Measurements from ENCODE around the gene CSNK1G1.
A peak's percentile ranks its signal among the peaks of the same experiment; 100 is the strongest.

CSNK1G1 gene

DNA sequence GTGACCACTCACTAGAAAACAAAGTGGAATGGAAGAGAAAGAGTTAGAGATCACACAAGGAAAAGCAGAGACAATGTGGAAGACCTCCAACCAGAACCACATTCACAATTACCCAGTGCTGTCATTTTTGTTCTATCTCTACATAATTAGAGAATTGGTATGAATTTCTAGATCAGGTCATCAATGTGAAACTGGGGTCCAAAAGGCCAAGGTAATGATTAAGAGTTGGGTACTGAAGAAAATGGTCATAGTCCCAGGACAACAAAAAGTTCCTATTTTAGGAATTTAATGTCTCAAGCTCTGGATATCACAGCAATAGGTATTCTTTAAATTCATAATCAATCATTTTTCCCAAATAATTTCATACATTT is 108.5 kb downstream of the CSNK1G1 start:
- H3K4me3 ChIP-seq (replicated peaks in 1 of 2; ENCODE audit: low read depth in 2 of 2, low read length in 2 of 2): no peak overlapping the region
- TF ChIP-seq, protein P1, sequence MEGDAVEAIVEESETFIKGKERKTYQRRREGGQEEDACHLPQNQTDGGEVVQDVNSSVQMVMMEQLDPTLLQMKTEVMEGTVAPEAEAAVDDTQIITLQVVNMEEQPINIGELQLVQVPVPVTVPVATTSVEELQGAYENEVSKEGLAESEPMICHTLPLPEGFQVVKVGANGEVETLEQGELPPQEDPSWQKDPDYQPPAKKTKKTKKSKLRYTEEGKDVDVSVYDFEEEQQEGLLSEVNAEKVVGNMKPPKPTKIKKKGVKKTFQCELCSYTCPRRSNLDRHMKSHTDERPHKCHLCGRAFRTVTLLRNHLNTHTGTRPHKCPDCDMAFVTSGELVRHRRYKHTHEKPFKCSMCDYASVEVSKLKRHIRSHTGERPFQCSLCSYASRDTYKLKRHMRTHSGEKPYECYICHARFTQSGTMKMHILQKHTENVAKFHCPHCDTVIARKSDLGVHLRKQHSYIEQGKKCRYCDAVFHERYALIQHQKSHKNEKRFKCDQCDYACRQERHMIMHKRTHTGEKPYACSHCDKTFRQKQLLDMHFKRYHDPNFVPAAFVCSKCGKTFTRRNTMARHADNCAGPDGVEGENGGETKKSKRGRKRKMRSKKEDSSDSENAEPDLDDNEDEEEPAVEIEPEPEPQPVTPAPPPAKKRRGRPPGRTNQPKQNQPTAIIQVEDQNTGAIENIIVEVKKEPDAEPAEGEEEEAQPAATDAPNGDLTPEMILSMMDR (IDR thresholded peaks at IDR 0.05; ENCODE audit: low read depth, low read length): no peak
- DNase-seq (ENCODE audit: low read depth in 2 of 2): no peak

DNA sequence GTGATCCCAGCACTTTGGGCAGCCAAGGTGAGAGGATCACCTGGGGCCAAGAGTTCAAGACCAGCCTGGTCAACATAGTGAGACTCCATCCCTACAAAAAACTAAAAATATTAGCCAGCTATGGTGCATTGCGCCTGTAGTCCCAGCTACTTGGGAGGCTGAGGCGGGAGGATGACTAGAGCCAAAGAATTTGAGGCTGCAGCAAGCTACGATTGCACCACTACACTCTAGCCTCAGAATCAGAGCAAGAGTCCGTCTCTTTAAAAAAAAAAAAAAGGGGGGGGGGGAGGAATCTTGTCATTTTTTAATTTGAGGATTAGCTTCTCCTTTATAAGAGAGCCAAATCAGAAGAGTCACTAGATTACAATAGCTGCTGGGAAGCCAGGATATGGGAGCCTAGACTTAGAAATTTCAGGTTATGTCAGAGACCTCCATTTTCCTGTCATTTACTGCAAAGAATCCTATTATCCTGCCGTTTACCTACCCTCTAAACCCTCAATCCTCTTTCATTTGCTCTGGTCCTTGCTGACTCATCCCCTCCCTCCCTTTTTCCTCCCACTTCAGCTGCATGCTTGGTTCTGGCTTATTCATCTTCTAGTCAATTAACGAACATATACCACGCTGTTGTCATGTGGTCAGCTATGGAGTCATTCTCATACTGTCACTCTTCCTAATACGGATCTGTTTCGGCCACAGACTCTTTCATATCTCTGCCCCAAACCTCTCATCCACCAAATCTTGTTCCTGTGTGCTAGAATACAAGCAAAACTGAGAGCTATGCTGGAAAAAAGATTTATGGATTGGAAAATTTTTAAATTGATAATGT is 109.4 kb downstream of the CSNK1G1 start:
- H3K4me3 ChIP-seq (replicated peaks in 1 of 2; ENCODE audit: low read depth in 2 of 2, low read length in 2 of 2): no peak overlapping the region
- DNase-seq (ENCODE audit: low read depth in 2 of 2): peak; percentile 81 to 93
- TF ChIP-seq, protein P1 (IDR thresholded peaks at IDR 0.05; ENCODE audit: low read depth, low read length): no peak

DNA sequence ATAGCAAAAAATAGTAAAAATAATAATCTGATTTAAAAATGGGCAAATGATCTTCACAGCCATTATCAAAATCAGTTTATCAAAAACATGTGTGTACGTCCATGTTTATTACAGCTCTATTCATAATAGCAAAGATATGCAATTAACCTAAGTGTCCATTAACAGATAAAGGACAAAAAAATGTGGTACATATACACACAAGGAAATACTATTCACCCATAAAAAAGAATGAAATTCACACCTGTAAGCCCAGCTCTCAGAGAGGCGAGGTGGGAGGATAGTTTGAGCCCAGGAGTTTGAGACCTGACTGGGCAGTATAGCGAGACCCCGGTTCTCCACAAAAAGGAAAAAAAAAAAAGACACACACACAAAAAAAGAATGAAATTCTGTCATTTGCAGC is 110.6 kb downstream of the CSNK1G1 start:
- TF ChIP-seq, protein P1 (IDR thresholded peaks at IDR 0.05; ENCODE audit: low read depth, low read length): no peak
- no peak overlapping the region for H3K4me3 ChIP-seq (replicated peaks in 1 of 2; ENCODE audit: low read depth in 2 of 2, low read length in 2 of 2)
- no peak for DNase-seq (ENCODE audit: low read depth in 2 of 2)

DNA sequence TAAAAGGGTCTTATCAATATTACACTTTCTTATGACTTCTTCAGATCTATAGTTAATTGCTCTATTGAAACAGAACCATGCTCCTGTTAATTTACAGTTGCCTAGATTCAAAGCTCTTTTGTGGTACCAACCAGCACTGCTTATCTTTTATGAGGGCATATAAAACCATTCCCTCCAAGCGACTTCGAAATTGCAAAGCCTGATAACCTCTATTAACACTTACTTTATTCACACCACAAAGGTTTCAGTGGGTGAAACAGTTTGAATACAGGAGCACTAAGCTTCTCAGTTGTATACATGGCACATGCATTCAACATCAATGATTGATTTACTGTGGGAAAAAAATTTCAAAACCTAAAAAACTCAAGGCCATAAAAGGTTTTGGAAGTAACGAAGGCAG is 118.3 kb downstream of the CSNK1G1 start:
- TF ChIP-seq, protein P1 (IDR thresholded peaks at IDR 0.05; ENCODE audit: low read depth, low read length): no peak
- no peak overlapping the region for H3K4me3 ChIP-seq (replicated peaks in 1 of 2; ENCODE audit: low read depth in 2 of 2, low read length in 2 of 2)
- no peak for DNase-seq (ENCODE audit: low read depth in 2 of 2)

DNA sequence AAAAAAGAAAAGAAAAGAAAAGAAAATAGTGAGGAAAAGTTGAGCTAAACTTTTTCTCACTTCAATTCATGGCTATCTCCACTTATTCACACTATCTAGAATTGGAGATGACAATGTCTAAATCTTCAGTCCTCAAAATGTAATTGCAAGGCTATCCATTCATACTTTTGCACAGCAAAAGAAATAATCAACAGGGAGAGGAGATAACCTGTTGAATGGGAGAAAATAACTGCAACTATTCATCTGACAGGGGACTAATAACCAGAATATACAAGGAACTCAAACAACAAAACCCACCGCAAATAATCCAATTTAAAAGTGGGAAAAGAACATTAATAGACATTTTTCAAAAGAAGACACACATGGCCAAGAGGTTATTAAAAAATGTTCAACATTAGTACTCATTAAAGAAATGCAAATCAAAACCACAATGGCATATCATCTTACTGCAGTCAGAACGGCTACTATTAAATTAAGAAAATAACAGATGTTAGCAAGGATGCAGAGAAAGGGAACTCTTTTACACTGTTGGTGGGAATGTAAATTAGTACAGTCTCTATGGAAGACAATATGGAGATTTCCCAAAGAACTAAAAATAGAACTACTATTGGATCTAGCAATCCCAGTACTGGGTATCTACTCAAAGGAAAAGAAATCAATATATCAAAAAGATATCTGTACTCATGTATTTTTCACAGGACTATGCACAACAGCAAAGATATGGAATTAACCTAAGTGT is 119.6 kb downstream of the CSNK1G1 start:
- DNase-seq (ENCODE audit: low read depth in 2 of 2): no peak
- H3K4me3 ChIP-seq (replicated peaks in 1 of 2; ENCODE audit: low read depth in 2 of 2, low read length in 2 of 2): no peak overlapping the region
- TF ChIP-seq, protein P1 (IDR thresholded peaks at IDR 0.05; ENCODE audit: low read depth, low read length): no peak

DNA sequence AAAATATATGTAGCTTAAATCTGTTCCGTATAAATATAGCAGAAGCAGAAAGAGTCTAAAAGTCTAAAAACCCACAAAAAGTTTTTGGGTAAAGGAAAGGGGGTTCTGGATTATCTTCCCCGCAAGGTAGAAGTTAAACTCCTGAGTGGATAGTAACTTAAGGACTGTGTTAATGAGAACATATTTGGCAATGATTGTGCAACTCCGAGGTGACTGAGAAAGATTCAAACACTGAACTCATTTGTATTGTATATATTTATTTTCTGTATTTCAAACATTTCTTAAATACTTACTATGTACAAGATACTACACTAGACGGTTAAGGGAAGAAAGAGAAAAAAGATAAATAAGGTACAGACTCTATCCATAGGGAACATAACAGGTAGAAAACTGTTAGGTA is 120.4 kb downstream of the CSNK1G1 start:
- no peak for DNase-seq (ENCODE audit: low read depth in 2 of 2)
- H3K4me3 ChIP-seq (replicated peaks in 1 of 2; ENCODE audit: low read depth in 2 of 2, low read length in 2 of 2): no peak overlapping the region
- TF ChIP-seq, protein P1 (IDR thresholded peaks at IDR 0.05; ENCODE audit: low read depth, low read length): no peak
